Measurements from ENCODE around the gene FRMD8. TPM values are rescaled to one million over a fixed set of nuclear protein-coding genes. Genes with fewer than 3 reads are reported as not detected.

FRMD8 gene
- total RNA-seq, 1 experiment from 2014 or later, result 22.7 TPM

- H3K27ac Mint-ChIP-seq, result no peak overlapping the region
- Histone ChIP-seq H4K20me1 (ENCODE audit: control insufficient read depth, insufficient read depth, insufficient read length) (no peaks in the 10 kb centered on the region), H4K5ac (ENCODE audit: insufficient read length, low read depth, low read length) (no peak overlapping the region), H3T11ph (ENCODE audit: low read length) (no peak overlapping the region), H3K9ac (ENCODE audit: extremely low read depth, insufficient read length, low read length) (no peak overlapping the region), H3K14ac (ENCODE audit: insufficient read depth, low read length) (0 out of 2 replicates have a peak overlapping the region, but pooled peaks have one; percentile 22), H2BK15ac (ENCODE audit: low read depth, low read length) (no peak overlapping the region), H3K4me2 (ENCODE audit: insufficient read depth, insufficient read length, low read length) (no peak overlapping the region), H3K18ac (ENCODE audit: insufficient read length, low read depth, low read length) (no peak overlapping the region), H2BK12ac (ENCODE audit: insufficient read length, low read depth, low read length) (no peak overlapping the region), H3K56ac (ENCODE audit: insufficient read length, low read depth, low read length) (no peak overlapping the region), H2BK5ac (ENCODE audit: insufficient read length, low read length) (no peak overlapping the region), H4K8ac (replicated peaks; ENCODE audit: insufficient read length, low read depth, low read length) (no peak overlapping the region), H3K79me1 (ENCODE audit: insufficient read depth, low read depth, low read length, poor library complexity, severe bottlenecking) (no peaks in the 10 kb centered on the region), H3K27me3 (ENCODE audit: insufficient read depth, low read length) (no peaks in the 10 kb centered on the region), H3K4me1 (ENCODE audit: insufficient read depth, low read length) (no peaks in the 10 kb centered on the region), H3K9me3 (ENCODE audit: control insufficient read depth, low read depth, low read length) (no peaks in the 10 kb centered on the region), H2AFZ (ENCODE audit: low read length) (no peak overlapping the region), H2BK120ac (ENCODE audit: low read depth, low read length, poor library complexity, severe bottlenecking) (no peak overlapping the region), H3K23me2 (ENCODE audit: insufficient read length, low read depth, low read length, poor library complexity, severe bottlenecking) (no peaks in the 10 kb centered on the region), H4K91ac (ENCODE audit: insufficient read length, low read depth, low read length) (no peak overlapping the region), H3K27ac (ENCODE audit: insufficient read length, low read depth, low read length) (no peak overlapping the region), H2AK5ac (ENCODE audit: insufficient read length, low read length) (no peak overlapping the region), H3K79me2 (ENCODE audit: insufficient read depth, low read length) (no peaks in the 10 kb centered on the region), H3K4ac (ENCODE audit: low read depth, low read length) (no peak overlapping the region), H2BK20ac (ENCODE audit: low read depth, low read length, poor library complexity, severe bottlenecking) (no peak overlapping the region), H3K23ac (ENCODE audit: insufficient read length, low read depth, low read length) (no peak overlapping the region)
- peaks cover 2 to 4% (median 3%) of the 10 kb centered on the region in 3 experiments; a peak in 5 of 7 replicates for H3K36me3 Mint-ChIP-seq (ENCODE audit: insufficient read depth in 1 of 3, low read depth in 3 of 3)
- no peak for TF ChIP-seq CTCF (conservative IDR thresholded peaks at IDR 0.05)
- peaks cover 10 to 15% of the 10 kb centered on the region in 2 experiments for H3K4me1 Mint-ChIP-seq
- no peak for DNase-seq
- no CpG with 5 or more reads among the region's 11 CpGs for WGBS (ENCODE audit: extremely low coverage, insufficient read length, low lambda C conversion rate)
- peaks cover 33% of the 10 kb centered on the region for H3K27me3 Mint-ChIP-seq (ENCODE audit: low read depth)
- H3K9me3 Mint-ChIP-seq, result peaks cover 13 to 15% of the 10 kb centered on the region in 2 experiments
- no peak overlapping the region for H3K4me3 Mint-ChIP-seq
Observed at GRCh38 chr11:65445604-65446445, 59.4 kb downstream of the FRMD8 start.

Measured in H9 (cell line).